Mesenchymal stem cell (in vitro differentiated cells and primary cell): ENCODE measurements around the gene VENTX.
A peak's percentile ranks its signal among the peaks of the same experiment; 100 is the strongest.
"Not testable (repeated sequence)": the region's sequence is repeated elsewhere in the genome, so short reads cannot be mapped to it uniquely, and the experiment has no call there.

ENCODE experiments used
- DNase-seq: peaks from one replicate; pipeline ENCODE4 v3.0.0-alpha.2; 2013
- H2AFZ ChIP-seq: one replicate; pipeline ENCODE4 v1.6.1; 2013; ENCODE audit warnings: low read depth, mild to moderate bottlenecking, control low read depth, inconsistent platforms, low read length, moderate library complexity
- H2AK5ac ChIP-seq: 2 replicates; pipeline ENCODE4 v1.6.1; 2013; ENCODE audit warnings: low read length, moderate library complexity, mild to moderate bottlenecking, inconsistent platforms; ENCODE audit not compliant: severe bottlenecking
- H2BK120ac ChIP-seq: one replicate; pipeline ENCODE4 v1.6.1; 2013; ENCODE audit warnings: low read depth, mild to moderate bottlenecking, inconsistent platforms, low read length, moderate library complexity
- H2BK12ac ChIP-seq, 2 experiments: one replicate each; pipeline ENCODE4 v1.6.1; 2013; ENCODE audit warnings: inconsistent platforms in 2 of 2, low read length in 2 of 2, mild to moderate bottlenecking in 2 of 2, moderate library complexity in 2 of 2, control low read depth in 1 of 2
- H2BK15ac ChIP-seq: one replicate; pipeline ENCODE4 v1.6.1; 2013; ENCODE audit warnings: mild to moderate bottlenecking, low read depth, inconsistent platforms; ENCODE audit not compliant: poor library complexity, severe bottlenecking
- H2BK5ac ChIP-seq: 2 replicates; pipeline ENCODE4 v1.6.1; 2013; ENCODE audit warnings: low read depth, mild to moderate bottlenecking, low read length, control low read depth, inconsistent platforms; ENCODE audit not compliant: poor library complexity, severe bottlenecking
- H3K14ac ChIP-seq, 2 experiments: one replicate each; pipeline ENCODE4 v1.6.1; 2013; ENCODE audit warnings: inconsistent platforms in 2 of 2, low read length in 2 of 2, control low read depth in 1 of 2, mild to moderate bottlenecking in 1 of 2, moderate library complexity in 1 of 2
- H3K18ac ChIP-seq, 2 experiments: one replicate each; pipeline ENCODE4 v1.6.1; 2013; ENCODE audit warnings: inconsistent platforms in 2 of 2, low read length in 2 of 2, control low read depth in 1 of 2, low read depth in 1 of 2, mild to moderate bottlenecking in 1 of 2
- H3K23ac ChIP-seq, 2 experiments: one replicate each; pipeline ENCODE4 v1.6.1; 2013; ENCODE audit warnings: inconsistent platforms in 2 of 2, low read length in 2 of 2, mild to moderate bottlenecking in 2 of 2, moderate library complexity in 2 of 2, control low read depth in 1 of 2
- H3K27ac ChIP-seq: 2 replicates; pipeline ENCODE4 v1.5.1; 2013; ENCODE audit warnings: mild to moderate bottlenecking, moderate library complexity, low read length, control low read depth, inconsistent platforms; ENCODE audit not compliant: poor library complexity, severe bottlenecking
- H3K27me3 ChIP-seq, 2 experiments: 2 replicates each; pipeline versions ENCODE4 v1.6.1 to v1.7.0; 2013; ENCODE audit warnings: low read length in 2 of 2, mild to moderate bottlenecking in 2 of 2, moderate library complexity in 2 of 2, control low read depth in 1 of 2, inconsistent platforms in 1 of 2; ENCODE audit not compliant: control insufficient read depth in 1 of 2, insufficient read depth in 1 of 2
- H3K36me3 ChIP-seq, 2 experiments: 2 replicates each; pipeline versions ENCODE4 v1.6.1 to v1.7.0; 2013; ENCODE audit warnings: low read length in 2 of 2, control low read depth in 1 of 2, inconsistent platforms in 1 of 2, low read depth in 1 of 2, mild to moderate bottlenecking in 1 of 2; ENCODE audit not compliant: insufficient read depth in 2 of 2, control insufficient read depth in 1 of 2
- H3K4ac ChIP-seq, 2 experiments: one replicate each; pipeline ENCODE4 v1.6.1; 2013; ENCODE audit warnings: inconsistent platforms in 2 of 2, low read length in 2 of 2, mild to moderate bottlenecking in 2 of 2, moderate library complexity in 2 of 2, control low read depth in 1 of 2, low read depth in 1 of 2
- H3K4me1 ChIP-seq: 2 replicates; pipeline ENCODE4 v1.6.1; 2013; ENCODE audit warnings: low read depth, low read length, control low read depth; ENCODE audit not compliant: control insufficient read depth, insufficient read depth
- H3K4me2 ChIP-seq: 2 replicates; pipeline ENCODE4 v1.6.1; 2013; ENCODE audit warnings: low read length, mild to moderate bottlenecking, inconsistent platforms; ENCODE audit not compliant: poor library complexity, severe bottlenecking
- H3K4me3 ChIP-seq, 2 experiments: 2 replicates each; pipeline versions ENCODE4 v1.5.1 to v1.7.0; 2013; ENCODE audit warnings: low read length in 2 of 2, mild to moderate bottlenecking in 2 of 2, control low read depth in 1 of 2, low read depth in 1 of 2; ENCODE audit not compliant: insufficient read depth in 1 of 2
- H3K79me1 ChIP-seq: replicated peaks from 2 replicates; pipeline ENCODE4 v1.6.1; 2013; ENCODE audit warnings: mild to moderate bottlenecking, control low read depth, low read length, inconsistent platforms; ENCODE audit not compliant: poor library complexity, severe bottlenecking
- H3K9ac ChIP-seq: 2 replicates; pipeline ENCODE4 v1.7.0; 2013; ENCODE audit warnings: mild to moderate bottlenecking, low read length, moderate library complexity
- H3K9me3 ChIP-seq: 2 replicates; pipeline ENCODE4 v1.7.0; 2013; ENCODE audit warnings: mild to moderate bottlenecking, low read length; ENCODE audit not compliant: control insufficient read depth
- H4K8ac ChIP-seq: one replicate; pipeline ENCODE4 v1.6.1; 2013; ENCODE audit warnings: inconsistent platforms, mild to moderate bottlenecking, low read length, moderate library complexity
- H4K91ac ChIP-seq: one replicate; pipeline ENCODE4 v1.6.1; 2013; ENCODE audit warnings: mild to moderate bottlenecking, low read length, inconsistent platforms
- WGBS: methylation state at CpG from one replicate; pipeline ENCODE4 v1.1.7; 2013; ENCODE audit warnings: mixed read lengths; 5-methylcytosine and 5-hydroxymethylcytosine counted together

VENTX gene

DNA sequence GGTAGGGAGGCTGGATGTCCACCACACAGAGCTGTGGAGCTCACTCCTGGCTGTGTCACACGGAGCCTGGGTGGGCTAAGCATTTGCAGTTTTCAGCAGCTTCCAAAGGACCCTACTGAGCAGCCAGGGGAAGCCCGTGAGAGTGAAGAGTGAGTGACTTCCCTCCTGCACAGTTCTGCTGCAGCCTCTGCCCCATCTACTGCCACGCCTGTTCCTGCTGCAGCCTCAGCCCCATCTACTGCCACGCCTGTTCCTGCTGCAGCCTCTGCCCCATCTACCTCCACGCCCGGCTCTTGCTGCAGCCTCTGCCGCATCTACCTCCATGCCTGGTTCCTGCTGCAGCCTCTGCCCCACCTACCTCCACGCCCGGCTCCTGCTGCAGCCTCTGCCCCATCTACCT, 26.8 kb downstream of the VENTX start:
- Histone ChIP-seq H3K27ac (no peak overlapping the region), H4K8ac (no peak overlapping the region), H2BK12ac (no peak overlapping the region), H4K91ac (no peak overlapping the region), H2BK5ac (no peak overlapping the region), H3K14ac (no peak overlapping the region), H2AK5ac (no peak overlapping the region), H2BK15ac (no peak overlapping the region), H3K23ac (no peak overlapping the region), H3K79me1 (no peaks in the 10 kb centered on the region), H3K9me3 (no peaks in the 10 kb centered on the region), H3K36me3 (peaks cover 0 to 37% of the 10 kb centered on the region in 2 experiments), H3K27me3 (no peaks in the 10 kb centered on the region), H3K4me2 (no peak overlapping the region), H3K4me3 (no peak overlapping the region), H3K18ac (no peak overlapping the region), H3K4me1 (peaks cover 28% of the 10 kb centered on the region), H3K9ac (no peak overlapping the region), H2BK120ac (no peak overlapping the region), H3K4ac (no peak overlapping the region), H2AFZ (no peak overlapping the region)
- 85% methylated on average over 9 of the region's 9 CpGs for WGBS
- no peak for DNase-seq

- 80% methylated on average over 10 of the region's 10 CpGs for WGBS
- not testable (repeated sequence) for H3K4me3 ChIP-seq, H3K9me3 ChIP-seq
Observed at GRCh38 chr10:133265052-133265451, 27.4 kb downstream of the VENTX start.

DNA sequence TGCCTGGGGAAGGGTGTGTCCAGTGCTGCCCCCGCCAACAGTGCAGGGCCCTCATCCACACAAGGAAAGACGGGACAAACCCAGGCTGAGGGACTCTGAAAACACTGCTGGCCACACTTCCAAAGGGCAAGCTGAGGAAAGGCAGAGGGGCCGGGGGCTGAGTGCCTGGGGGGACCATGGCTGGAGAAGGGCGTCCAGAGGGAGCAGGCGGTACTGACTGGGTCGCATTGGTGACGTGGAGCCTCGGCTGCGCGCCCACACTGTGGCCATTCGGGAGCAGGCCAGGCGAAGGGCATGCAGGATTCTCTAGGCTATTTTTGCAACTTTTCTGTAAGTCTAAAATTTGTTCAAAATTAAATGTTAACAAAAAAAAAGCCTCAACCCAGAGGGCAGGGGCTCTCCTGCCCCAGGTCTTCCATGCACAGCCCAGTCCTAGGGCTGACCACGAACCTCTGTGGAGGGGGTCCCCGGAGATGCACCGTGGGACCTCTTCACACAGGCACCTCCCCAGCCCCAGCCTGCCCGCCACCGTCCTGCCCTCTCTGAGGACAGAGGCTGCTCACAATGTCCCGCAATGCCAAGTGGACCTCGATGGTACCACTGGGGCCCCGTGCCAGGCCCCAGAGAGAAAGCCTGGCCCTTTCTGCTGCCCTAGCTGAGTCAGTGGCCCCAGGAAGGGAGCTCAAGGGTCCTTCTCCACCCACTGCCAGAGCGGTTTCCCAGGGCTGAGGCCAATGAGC, 28.6 kb downstream of the VENTX start:
- no peak overlapping the region for H3K27ac ChIP-seq
- H3K9ac ChIP-seq, result peak overlapping the region; percentile 55
- H2BK120ac ChIP-seq, result no peak overlapping the region
- no peaks in the 10 kb centered on the region for H3K79me1 ChIP-seq
- peaks cover 10% of the 10 kb centered on the region for H3K4me1 ChIP-seq
- H2AK5ac ChIP-seq, result no peak overlapping the region
- H2AFZ ChIP-seq, result no peak overlapping the region
- no peak overlapping the region for H3K4ac ChIP-seq
- no peaks in the 10 kb centered on the region for H3K27me3 ChIP-seq
- H2BK12ac ChIP-seq, result peak overlapping the region in 1 of 2 experiments; percentile 64
- no peak overlapping the region for H2BK15ac ChIP-seq
- peak overlapping the region in 1 of 2 experiments; percentile 33 for H3K4me3 ChIP-seq
- no peak overlapping the region for H3K14ac ChIP-seq
- no peaks in the 10 kb centered on the region for H3K9me3 ChIP-seq
- no peak overlapping the region for H4K91ac ChIP-seq
- H3K23ac ChIP-seq, result peak overlapping the region in 1 of 2 experiments; percentile 6
- 92% methylated on average over 16 of the region's 21 CpGs for WGBS
- H2BK5ac ChIP-seq, result no peak overlapping the region
- H3K36me3 ChIP-seq, result peaks cover 0 to 55% of the 10 kb centered on the region in 2 experiments
- H3K4me2 ChIP-seq, result no peak overlapping the region
- H4K8ac ChIP-seq, result no peak overlapping the region
- peak overlapping the region in 1 of 2 experiments; percentile 42 for H3K18ac ChIP-seq
- no peak for DNase-seq

More at GRCh38 chr10:133265052-133265451, 27.4 kb downstream of the VENTX start:
- not testable (repeated sequence) for H3K18ac ChIP-seq, H3K9ac ChIP-seq, H3K23ac ChIP-seq, H4K8ac ChIP-seq, H4K91ac ChIP-seq, H3K27ac ChIP-seq, H2AFZ ChIP-seq, H3K4me2 ChIP-seq, H2AK5ac ChIP-seq, H2BK5ac ChIP-seq, H3K4ac ChIP-seq, DNase-seq, H3K14ac ChIP-seq, H2BK12ac ChIP-seq, H2BK120ac ChIP-seq, H3K79me1 ChIP-seq, H2BK15ac ChIP-seq, H3K27me3 ChIP-seq
- peaks cover 22% of the 10 kb centered on the region for H3K4me1 ChIP-seq
- peaks cover 0 to 43% of the 10 kb centered on the region in 2 experiments for H3K36me3 ChIP-seq

GRCh38 chr10:133267293-133267692, 29.6 kb downstream of the VENTX start:
- Histone ChIP-seq H3K9me3 (no peaks in the 10 kb centered on the region), H3K36me3 (peaks cover 0 to 63% of the 10 kb centered on the region in 2 experiments), H3K23ac (no peak overlapping the region), H3K27me3 (no peaks in the 10 kb centered on the region), H3K27ac (no peak overlapping the region), H3K4me2 (no peak overlapping the region), H4K8ac (no peak overlapping the region), H2BK15ac (no peak overlapping the region), H2AK5ac (no peak overlapping the region), H4K91ac (no peak overlapping the region), H3K4me3 (peak overlapping the region in 1 of 2 experiments; percentile 0), H2BK5ac (no peak overlapping the region), H3K79me1 (no peaks in the 10 kb centered on the region), H2BK120ac (no peak overlapping the region), H3K18ac (no peak overlapping the region), H2AFZ (no peak overlapping the region), H3K4ac (no peak overlapping the region), H2BK12ac (no peak overlapping the region), H3K9ac (no peak overlapping the region), H3K4me1 (peaks cover 8% of the 10 kb centered on the region), H3K14ac (no peak overlapping the region)
- no peak for DNase-seq
- 91% methylated on average over 14 of the region's 14 CpGs for WGBS
